Measurements from ENCODE around the gene UPK2.

Gene UPK2

GRCh38 chr11:118911880-118912741 is 44.0 kb upstream of the UPK2 start (continued):
- peak; percentile 76 for TF ChIP-seq PATZ1 (tag by site-specific recombination; IDR thresholded peaks at IDR 0.05)
- TF ChIP-seq WT1 (tag by site-specific recombination; IDR thresholded peaks at IDR 0.05): peak; percentile 68
- TF ChIP-seq SP2 (tag by site-specific recombination; IDR thresholded peaks at IDR 0.05): peak; percentile 51
- TF ChIP-seq ZBTB7A (tag by site-specific recombination; IDR thresholded peaks at IDR 0.05; ENCODE audit: low read depth): no peak
- no peak for TF ChIP-seq ZNF768 (tag by site-specific recombination; IDR thresholded peaks at IDR 0.05)
- TF ChIP-seq, protein P1, sequence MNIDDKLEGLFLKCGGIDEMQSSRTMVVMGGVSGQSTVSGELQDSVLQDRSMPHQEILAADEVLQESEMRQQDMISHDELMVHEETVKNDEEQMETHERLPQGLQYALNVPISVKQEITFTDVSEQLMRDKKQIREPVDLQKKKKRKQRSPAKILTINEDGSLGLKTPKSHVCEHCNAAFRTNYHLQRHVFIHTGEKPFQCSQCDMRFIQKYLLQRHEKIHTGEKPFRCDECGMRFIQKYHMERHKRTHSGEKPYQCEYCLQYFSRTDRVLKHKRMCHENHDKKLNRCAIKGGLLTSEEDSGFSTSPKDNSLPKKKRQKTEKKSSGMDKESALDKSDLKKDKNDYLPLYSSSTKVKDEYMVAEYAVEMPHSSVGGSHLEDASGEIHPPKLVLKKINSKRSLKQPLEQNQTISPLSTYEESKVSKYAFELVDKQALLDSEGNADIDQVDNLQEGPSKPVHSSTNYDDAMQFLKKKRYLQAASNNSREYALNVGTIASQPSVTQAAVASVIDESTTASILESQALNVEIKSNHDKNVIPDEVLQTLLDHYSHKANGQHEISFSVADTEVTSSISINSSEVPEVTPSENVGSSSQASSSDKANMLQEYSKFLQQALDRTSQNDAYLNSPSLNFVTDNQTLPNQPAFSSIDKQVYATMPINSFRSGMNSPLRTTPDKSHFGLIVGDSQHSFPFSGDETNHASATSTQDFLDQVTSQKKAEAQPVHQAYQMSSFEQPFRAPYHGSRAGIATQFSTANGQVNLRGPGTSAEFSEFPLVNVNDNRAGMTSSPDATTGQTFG (tag by site-specific recombination; IDR thresholded peaks at IDR 0.05; ENCODE audit: borderline replicate concordance): no peak
- no peak for TF ChIP-seq ZNF394 (tag by site-specific recombination; IDR thresholded peaks at IDR 0.05; ENCODE audit: borderline replicate concordance)
- TF ChIP-seq ZSCAN30 (tag by site-specific recombination; IDR thresholded peaks at IDR 0.05): no peak
- no peak for TF ChIP-seq ZNF645 (tag by site-specific recombination; IDR thresholded peaks at IDR 0.05)
- no peak for TF ChIP-seq ZNF560 (tag by site-specific recombination; IDR thresholded peaks at IDR 0.05; ENCODE audit: borderline replicate concordance)
- TF ChIP-seq PRDM4 (tag by site-specific recombination; IDR thresholded peaks at IDR 0.05): no peak
- no peak for TF ChIP-seq ZNF10 (tag by site-specific recombination; IDR thresholded peaks at IDR 0.05)
- TF ChIP-seq ZFP3 (tag by site-specific recombination; IDR thresholded peaks at IDR 0.05; ENCODE audit: low read depth): no peak
- peak; percentile 38 for TF ChIP-seq KLF1 (tag by site-specific recombination; IDR thresholded peaks at IDR 0.05)

GRCh38 chr11:118912742-118913410 is 43.2 kb upstream of the UPK2 start:
- Histone ChIP-seq H3K36me3 (ENCODE audit: control insufficient read depth in 2 of 2, insufficient read depth in 1 of 2, low read length in 2 of 2) (peaks cover 0 to 3% of the 10 kb centered on the region in 2 experiments; a peak in 1 of 3 replicates), H3K4me1 (ENCODE audit: control insufficient read depth, insufficient read depth, low read length) (peaks cover 17% of the 10 kb centered on the region), H3K4me3 (ENCODE audit: low read depth, low read length) (no peak overlapping the region), H3K27ac (ENCODE audit: extremely low read depth, low read depth, low read length) (peak overlapping the region; percentile 7; the same call in 1 of the 2 replicates), H3K9me3 (ENCODE audit: control insufficient read depth, insufficient read depth, low read depth, low read length) (no peaks in the 10 kb centered on the region)
- POLR2A ChIA-PET: interaction anchor here (0.9 to 6.3 kb wide), 4 partner anchors 17 to 208 kb away, joined by 3 to 96 read pairs (median 4); partner anchors contain the start of genes DDX6 and HINFP
- CTCF ChIA-PET: interaction anchor here (6.9 kb wide), 1 partner anchor 16 kb away, joined by 196 read pairs; the partner anchor contains the start of gene BCL9L
- TF ChIP-seq CTCF (tag by site-specific recombination; IDR thresholded peaks at IDR 0.05): no peak
- TF ChIP-seq, protein P2, sequence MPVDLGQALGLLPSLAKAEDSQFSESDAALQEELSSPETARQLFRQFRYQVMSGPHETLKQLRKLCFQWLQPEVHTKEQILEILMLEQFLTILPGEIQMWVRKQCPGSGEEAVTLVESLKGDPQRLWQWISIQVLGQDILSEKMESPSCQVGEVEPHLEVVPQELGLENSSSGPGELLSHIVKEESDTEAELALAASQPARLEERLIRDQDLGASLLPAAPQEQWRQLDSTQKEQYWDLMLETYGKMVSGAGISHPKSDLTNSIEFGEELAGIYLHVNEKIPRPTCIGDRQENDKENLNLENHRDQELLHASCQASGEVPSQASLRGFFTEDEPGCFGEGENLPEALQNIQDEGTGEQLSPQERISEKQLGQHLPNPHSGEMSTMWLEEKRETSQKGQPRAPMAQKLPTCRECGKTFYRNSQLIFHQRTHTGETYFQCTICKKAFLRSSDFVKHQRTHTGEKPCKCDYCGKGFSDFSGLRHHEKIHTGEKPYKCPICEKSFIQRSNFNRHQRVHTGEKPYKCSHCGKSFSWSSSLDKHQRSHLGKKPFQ (tag by site-specific recombination; IDR thresholded peaks at IDR 0.05): no peak
- no peak for TF ChIP-seq GLIS2 (tag by site-specific recombination; IDR thresholded peaks at IDR 0.05)
- no peak for TF ChIP-seq BCL11A (tag by site-specific recombination; IDR thresholded peaks at IDR 0.05; ENCODE audit: low read depth)
- TF ChIP-seq ZNF423 (tag by site-specific recombination; IDR thresholded peaks at IDR 0.05): no peak
- TF ChIP-seq, protein P3, sequence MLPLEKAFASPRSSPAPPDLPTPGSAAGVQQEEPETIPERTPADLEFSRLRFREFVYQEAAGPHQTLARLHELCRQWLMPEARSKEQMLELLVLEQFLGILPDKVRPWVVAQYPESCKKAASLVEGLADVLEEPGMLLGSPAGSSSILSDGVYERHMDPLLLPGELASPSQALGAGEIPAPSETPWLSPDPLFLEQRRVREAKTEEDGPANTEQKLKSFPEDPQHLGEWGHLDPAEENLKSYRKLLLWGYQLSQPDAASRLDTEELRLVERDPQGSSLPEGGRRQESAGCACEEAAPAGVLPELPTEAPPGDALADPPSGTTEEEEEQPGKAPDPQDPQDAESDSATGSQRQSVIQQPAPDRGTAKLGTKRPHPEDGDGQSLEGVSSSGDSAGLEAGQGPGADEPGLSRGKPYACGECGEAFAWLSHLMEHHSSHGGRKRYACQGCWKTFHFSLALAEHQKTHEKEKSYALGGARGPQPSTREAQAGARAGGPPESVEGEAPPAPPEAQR (tag by site-specific recombination; IDR thresholded peaks at IDR 0.05): no peak
- TF ChIP-seq BCL11B (tag by site-specific recombination; IDR thresholded peaks at IDR 0.05; ENCODE audit: low read depth): no peak

All from HEK293 (cell line).